AG09309 (cell line): ENCODE measurements around the gene SLC7A9.
"Not testable (repeated sequence)": the region's sequence is repeated elsewhere in the genome, so short reads cannot be mapped to it uniquely, and the experiment has no call there.

ENCODE experiments used
- DNase-seq: peaks from one replicate; pipeline ENCODE4 v3.0.0-alpha.2; 2010; ENCODE audit warnings: low read depth
- H3K4me3 ChIP-seq: 2 replicates; pipeline ENCODE4 v1.5.1; 2011; ENCODE audit warnings: mild to moderate bottlenecking, low read depth, low read length, moderate library complexity; ENCODE audit not compliant: control insufficient read depth
- CTCF ChIP-seq: IDR thresholded peaks from 2 replicates; pipeline ENCODE4 v1.5.1; 2011; ENCODE audit warnings: mild to moderate bottlenecking, low read depth, low read length, inconsistent platforms; ENCODE audit not compliant: insufficient read depth, control insufficient read depth; ENCODE audit errors: missing control alignments

Gene SLC7A9

DNA sequence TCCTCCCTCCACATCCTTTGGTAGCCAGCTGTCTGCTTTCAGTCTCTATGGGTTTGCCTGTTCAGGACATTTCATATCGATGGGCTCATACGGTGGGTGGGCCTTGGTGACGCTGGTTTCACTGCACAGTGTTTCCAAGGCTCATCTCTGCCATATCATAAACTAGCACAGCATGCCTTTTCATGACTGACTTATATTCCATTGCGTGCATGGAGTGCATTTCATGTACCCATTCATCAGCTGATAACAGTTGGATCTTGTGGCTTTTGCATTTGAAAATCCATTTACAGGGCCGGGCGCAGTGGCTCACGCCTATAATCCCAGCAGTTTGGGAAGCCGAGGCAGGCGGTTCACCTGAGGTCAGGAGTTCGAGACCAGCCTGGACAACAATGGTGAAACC is 80.1 kb downstream of the SLC7A9 start:
- no peak for DNase-seq
- no peak overlapping the region for H3K4me3 ChIP-seq
- TF ChIP-seq CTCF, result no peak

DNA sequence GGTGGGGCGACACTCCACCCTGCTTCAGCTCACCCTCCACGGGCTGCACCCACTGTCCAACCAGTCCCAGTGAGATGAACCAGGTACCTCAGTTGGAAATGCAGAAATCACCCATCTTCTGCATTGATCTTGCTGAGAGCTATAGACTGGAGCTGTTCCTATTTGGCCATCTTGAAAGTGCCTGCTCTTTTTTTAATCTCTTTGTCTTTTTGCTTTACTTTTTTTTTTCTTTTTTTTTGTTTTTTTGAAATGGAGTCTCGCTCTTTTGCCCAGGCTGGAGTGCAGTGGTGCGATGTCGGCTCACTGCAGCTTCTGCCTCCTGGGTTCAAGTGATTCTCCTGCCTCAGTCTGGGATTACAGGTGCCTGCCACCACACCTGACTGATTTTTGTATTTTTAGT is 81.7 kb downstream of the SLC7A9 start:
- H3K4me3 ChIP-seq, DNase-seq: not testable (repeated sequence)

GRCh38 chr19:32787161-32787813 is 82.3 kb downstream of the SLC7A9 start:
- H3K4me3 ChIP-seq, DNase-seq: not testable (repeated sequence)

DNA sequence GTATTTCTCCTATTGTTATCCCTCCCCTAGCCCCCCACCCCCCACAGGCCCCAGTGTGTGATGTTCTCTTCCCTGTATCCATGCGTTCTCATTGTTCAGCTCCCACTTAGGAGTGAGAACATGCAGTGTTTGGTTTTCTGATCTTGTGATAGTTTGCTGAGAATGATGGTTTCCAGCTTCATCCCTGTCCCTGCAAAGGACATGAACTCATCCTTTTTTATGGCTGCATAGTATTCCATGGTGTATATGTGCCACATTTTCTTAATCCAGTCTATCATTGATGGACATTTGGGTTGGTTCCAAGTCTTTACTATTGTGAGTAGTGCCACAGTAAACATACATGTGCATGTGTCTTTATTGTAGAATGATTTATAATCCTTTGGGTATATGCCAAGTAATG is 87.5 kb downstream of the SLC7A9 start:
- not testable (repeated sequence) for DNase-seq

GRCh38 chr19:32781280-32781679 is 88.3 kb downstream of the SLC7A9 start:
- DNase-seq, result no peak
- no peak overlapping the region for H3K4me3 ChIP-seq
- no peak for TF ChIP-seq CTCF

More for the DNA sequence above, 87.5 kb downstream of the SLC7A9 start:
- not testable (repeated sequence) for H3K4me3 ChIP-seq
